GM23338 (cell line): ENCODE results near the gene LDLRAD3. TPM values are rescaled to one million over a fixed set of nuclear protein-coding genes. Genes with fewer than 3 reads are reported as not detected.

ENCODE experiments used
- ATAC-seq: fragments of 200-7000 bp; cut with Tn5 transposase; 3 replicates; pipeline ENCODE4 v1.9.1; 2020
- DNase-seq: peaks from one replicate; pipeline ENCODE4 v3.0.0-alpha.2; 2015; ENCODE audit warnings: low spot score
- H2AFZ ChIP-seq: fragments of 200-600 bp; sonication (generic); 2 replicates; pipeline ENCODE4 v1.8.0; 2016; ENCODE audit warnings: antibody characterized with exemption, mild to moderate bottlenecking, moderate library complexity
- H3F3A ChIP-seq: fragments of 200-600 bp; sonication (generic); replicated peaks from 2 replicates; pipeline ENCODE4 v1.8.0; 2017; ENCODE audit warnings: antibody characterized with exemption, mixed run types, low read depth
- H3K27ac ChIP-seq: fragments of 200-600 bp; sonication (generic); 2 replicates; pipeline ENCODE4 v1.6.1; 2016; ENCODE audit warnings: low read depth
- H3K27me3 ChIP-seq: fragments of 200-600 bp; sonication (generic); 2 replicates; pipeline ENCODE4 v1.8.0; 2016; ENCODE audit warnings: mild to moderate bottlenecking, mixed run types, moderate library complexity; ENCODE audit not compliant: insufficient read depth
- H3K36me3 ChIP-seq: fragments of 200-600 bp; sonication (generic); 2 replicates; pipeline ENCODE4 v1.8.0; 2016; ENCODE audit warnings: mild to moderate bottlenecking; ENCODE audit not compliant: insufficient read depth
- H3K4me1 ChIP-seq: fragments of 200-600 bp; sonication (generic); 2 replicates; pipeline ENCODE4 v1.8.0; 2016; ENCODE audit warnings: mild to moderate bottlenecking, moderate library complexity; ENCODE audit not compliant: insufficient read depth
- H3K4me2 ChIP-seq: fragments of 200-600 bp; sonication (generic); 2 replicates; pipeline ENCODE4 v1.7.1; 2017; ENCODE audit warnings: mixed run types
- H3K4me3 ChIP-seq: fragments of 200-600 bp; sonication (generic); 2 replicates; pipeline ENCODE4 v1.6.1; 2016; ENCODE audit warnings: mixed run types
- H3K79me2 ChIP-seq: fragments of 200-600 bp; sonication (generic); replicated peaks from 2 replicates; pipeline ENCODE4 v1.8.0; 2017; ENCODE audit warnings: mild to moderate bottlenecking; ENCODE audit not compliant: insufficient read depth
- H3K9me2 ChIP-seq: fragments of 200-600 bp; sonication (generic); 2 replicates; pipeline ENCODE4 v1.8.0; 2017; ENCODE audit not compliant: insufficient read depth
- H4K20me1 ChIP-seq: fragments of 200-600 bp; sonication (generic); replicated peaks from 2 replicates; pipeline ENCODE4 v1.8.0; 2017; ENCODE audit warnings: mild to moderate bottlenecking; ENCODE audit not compliant: insufficient read depth
- H3K27ac Mint-ChIP-seq: 2 replicates; pipeline ENCODE4 v1.8.0; 2020; ENCODE audit warnings: inconsistent platforms, mild to moderate bottlenecking, moderate library complexity, mixed read lengths
- H3K27me3 Mint-ChIP-seq: 3 replicates; pipeline ENCODE4 v1.8.0; 2022; ENCODE audit warnings: low read depth, mild to moderate bottlenecking, moderate library complexity, mixed read lengths, inconsistent platforms; ENCODE audit not compliant: insufficient read depth, poor library complexity
- H3K36me3 Mint-ChIP-seq: 3 replicates; pipeline ENCODE4 v1.8.0; 2021; ENCODE audit warnings: low read depth, mild to moderate bottlenecking, inconsistent platforms, moderate library complexity, mixed read lengths
- H3K4me1 Mint-ChIP-seq: 3 replicates; pipeline ENCODE4 v1.8.0; 2020; ENCODE audit warnings: mild to moderate bottlenecking, inconsistent platforms, mixed read lengths
- H3K4me3 Mint-ChIP-seq: 3 replicates; pipeline ENCODE4 v1.8.0; 2021; ENCODE audit warnings: moderate library complexity, mild to moderate bottlenecking, inconsistent platforms, mixed read lengths
- H3K9me3 Mint-ChIP-seq: 3 replicates; pipeline ENCODE4 v1.8.0; 2020; ENCODE audit warnings: moderate library complexity, mild to moderate bottlenecking, inconsistent platforms, mixed read lengths
- CREB1 ChIP-seq: fragments of 250-450 bp; sonication (Bioruptor Pico); IDR thresholded peaks from 2 replicates; pipeline ENCODE4 v1.5.0; 2020; ENCODE audit warnings: low read depth, mild to moderate bottlenecking, moderate library complexity
- CTCF ChIP-seq, 2 experiments: fragments of 200-600 bp in 1 of 2; sonication (generic) in 1 of 2; conservative IDR thresholded peaks; 2 replicates each; pipeline versions ENCODE4 v1.5.1 to v1.6.1; 2016 to 2017; ENCODE audit warnings: antibody characterized with exemption in 2 of 2, low read depth in 2 of 2, mild to moderate bottlenecking in 2 of 2, moderate library complexity in 1 of 2
- EZH2 ChIP-seq: fragments of 200-600 bp; sonication (generic); IDR thresholded peaks from one replicate; pipeline ENCODE4 v1.8.0; 2017; ENCODE audit warnings: antibody characterized with exemption, mild to moderate bottlenecking, low read depth; ENCODE audit not compliant: unreplicated experiment
- EZH2phosphoT487 ChIP-seq: fragments of 200-600 bp; sonication (generic); IDR thresholded peaks from one replicate; pipeline ENCODE4 v1.8.1; 2018; ENCODE audit warnings: antibody characterized with exemption; ENCODE audit not compliant: unreplicated experiment
- JUNB ChIP-seq: IDR thresholded peaks from one replicate; pipeline ENCODE4 v1.6.1; 2016; ENCODE audit warnings: antibody characterized with exemption; ENCODE audit not compliant: unreplicated experiment
- NANOG ChIP-seq: IDR thresholded peaks from 2 replicates; pipeline ENCODE4 v1.6.1; 2016; ENCODE audit warnings: antibody characterized with exemption, borderline replicate concordance
- POLR2AphosphoS5 ChIP-seq: IDR thresholded peaks from 2 replicates; pipeline ENCODE4 v1.6.1; 2016; ENCODE audit warnings: antibody characterized with exemption, low read depth
- STAT1 ChIP-seq: IDR thresholded peaks from one replicate; pipeline ENCODE4 v1.6.1; 2016; ENCODE audit warnings: antibody characterized with exemption; ENCODE audit not compliant: unreplicated experiment
- ZNF114 ChIP-seq: fragments of 250-450 bp; sonication (Bioruptor Pico); IDR thresholded peaks from 2 replicates; pipeline ENCODE4 v1.5.0; 2020; ENCODE audit warnings: mild to moderate bottlenecking, moderate library complexity
- ZNF331 ChIP-seq: fragments of 250-450 bp; sonication (Bioruptor Pico); IDR thresholded peaks from 2 replicates; pipeline ENCODE4 v1.5.0; 2020; ENCODE audit warnings: low read depth, mild to moderate bottlenecking, moderate library complexity
- ZNF462 ChIP-seq: fragments of 250-450 bp; sonication (Bioruptor Pico); IDR thresholded peaks from 2 replicates; pipeline ENCODE4 v1.5.0; 2020; ENCODE audit warnings: mild to moderate bottlenecking, moderate library complexity
- polyA plus RNA-seq: library from polyadenylated mRNA; unstranded; fragments of >200 nt; fragmentation: Nextera tagmentation; extraction: Ambion mirVana; gene quantifications from 2 replicates; pipeline ENCODE4 v1.2.1, GENCODE V29; 2016
- total RNA-seq: library from RNA; depleted of rRNA; stranded (reverse); fragments of >200 nt; shearing (Covaris generic); gene quantifications from 2 replicates; pipeline ENCODE4 v1.2.3, GENCODE V29; 2014
- TF ChIP-seq, protein P1 (sequence below): IDR thresholded peaks from one replicate; pipeline ENCODE4 v1.6.1; 2018; ENCODE audit warnings: antibody characterized with exemption; ENCODE audit not compliant: unreplicated experiment
- TF ChIP-seq, protein P2 (sequence below): IDR thresholded peaks from 2 replicates; pipeline ENCODE4 v1.6.1; 2016; ENCODE audit warnings: antibody characterized with exemption

Gene LDLRAD3
- total and polyA plus RNA-seq, 2 experiments from 2014 or later = 8.5 to 19.4 TPM

- Mint-ChIP-seq H3K4me1 (peaks cover 19% of the 10 kb centered on the region), H3K27ac (no peak overlapping the region; the same call in 1 of the 2 replicates), H3K4me3 (no peak overlapping the region), H3K27me3 (peaks cover 2% of the 10 kb centered on the region), H3K9me3 (peaks cover 8% of the 10 kb centered on the region; the same call in 2 of the 3 replicates), H3K36me3 (peaks cover 7% of the 10 kb centered on the region; the same call in 2 of the 3 replicates)
- TF ChIP-seq ZNF114 (CRISPR knock-in tag) = no peak
- TF ChIP-seq ZNF462 (CRISPR knock-in tag) = no peak
- no peak for TF ChIP-seq POLR2AphosphoS5
- no peak for TF ChIP-seq ZNF331
- TF ChIP-seq JUNB = no peak
- TF ChIP-seq CTCF (conservative IDR thresholded peaks at IDR 0.05; ENCODE audit: low read depth in 2 of 2) = no peak
- TF ChIP-seq, protein P1, sequence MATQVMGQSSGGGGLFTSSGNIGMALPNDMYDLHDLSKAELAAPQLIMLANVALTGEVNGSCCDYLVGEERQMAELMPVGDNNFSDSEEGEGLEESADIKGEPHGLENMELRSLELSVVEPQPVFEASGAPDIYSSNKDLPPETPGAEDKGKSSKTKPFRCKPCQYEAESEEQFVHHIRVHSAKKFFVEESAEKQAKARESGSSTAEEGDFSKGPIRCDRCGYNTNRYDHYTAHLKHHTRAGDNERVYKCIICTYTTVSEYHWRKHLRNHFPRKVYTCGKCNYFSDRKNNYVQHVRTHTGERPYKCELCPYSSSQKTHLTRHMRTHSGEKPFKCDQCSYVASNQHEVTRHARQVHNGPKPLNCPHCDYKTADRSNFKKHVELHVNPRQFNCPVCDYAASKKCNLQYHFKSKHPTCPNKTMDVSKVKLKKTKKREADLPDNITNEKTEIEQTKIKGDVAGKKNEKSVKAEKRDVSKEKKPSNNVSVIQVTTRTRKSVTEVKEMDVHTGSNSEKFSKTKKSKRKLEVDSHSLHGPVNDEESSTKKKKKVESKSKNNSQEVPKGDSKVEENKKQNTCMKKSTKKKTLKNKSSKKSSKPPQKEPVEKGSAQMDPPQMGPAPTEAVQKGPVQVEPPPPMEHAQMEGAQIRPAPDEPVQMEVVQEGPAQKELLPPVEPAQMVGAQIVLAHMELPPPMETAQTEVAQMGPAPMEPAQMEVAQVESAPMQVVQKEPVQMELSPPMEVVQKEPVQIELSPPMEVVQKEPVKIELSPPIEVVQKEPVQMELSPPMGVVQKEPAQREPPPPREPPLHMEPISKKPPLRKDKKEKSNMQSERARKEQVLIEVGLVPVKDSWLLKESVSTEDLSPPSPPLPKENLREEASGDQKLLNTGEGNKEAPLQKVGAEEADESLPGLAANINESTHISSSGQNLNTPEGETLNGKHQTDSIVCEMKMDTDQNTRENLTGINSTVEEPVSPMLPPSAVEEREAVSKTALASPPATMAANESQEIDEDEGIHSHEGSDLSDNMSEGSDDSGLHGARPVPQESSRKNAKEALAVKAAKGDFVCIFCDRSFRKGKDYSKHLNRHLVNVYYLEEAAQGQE = no peak
- TF ChIP-seq, protein P2, sequence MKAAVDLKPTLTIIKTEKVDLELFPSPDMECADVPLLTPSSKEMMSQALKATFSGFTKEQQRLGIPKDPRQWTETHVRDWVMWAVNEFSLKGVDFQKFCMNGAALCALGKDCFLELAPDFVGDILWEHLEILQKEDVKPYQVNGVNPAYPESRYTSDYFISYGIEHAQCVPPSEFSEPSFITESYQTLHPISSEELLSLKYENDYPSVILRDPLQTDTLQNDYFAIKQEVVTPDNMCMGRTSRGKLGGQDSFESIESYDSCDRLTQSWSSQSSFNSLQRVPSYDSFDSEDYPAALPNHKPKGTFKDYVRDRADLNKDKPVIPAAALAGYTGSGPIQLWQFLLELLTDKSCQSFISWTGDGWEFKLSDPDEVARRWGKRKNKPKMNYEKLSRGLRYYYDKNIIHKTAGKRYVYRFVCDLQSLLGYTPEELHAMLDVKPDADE = no peak
- no peak for TF ChIP-seq CREB1 (CRISPR knock-in tag)
- no peak for TF ChIP-seq STAT1
- TF ChIP-seq EZH2phosphoT487 = no peak
- TF ChIP-seq EZH2 = no peak
- TF ChIP-seq NANOG = no peak
- Histone ChIP-seq H3K27me3 (no peaks in the 10 kb centered on the region), H3K36me3 (no peaks in the 10 kb centered on the region; the same call in 1 of the 2 replicates), H3K4me3 (no peak overlapping the region), H2AFZ (no peak overlapping the region), H3K9me2 (no peaks in the 10 kb centered on the region), H3K79me2 (no peaks in the 10 kb centered on the region), H3K4me2 (no peak overlapping the region), H4K20me1 (no peaks in the 10 kb centered on the region), H3F3A (no peaks in the 10 kb centered on the region), H3K4me1 (peaks cover 4% of the 10 kb centered on the region; the same call in 1 of the 2 replicates), H3K27ac (no peak overlapping the region)
- ATAC-seq = no peak
- DNase-seq = no peak
Observed at GRCh38 chr11:36214976-36215692, 271.3 kb downstream of the LDLRAD3 start.
